ENCODE measurements around the gene GAB1.

Gene GAB1

DNA sequence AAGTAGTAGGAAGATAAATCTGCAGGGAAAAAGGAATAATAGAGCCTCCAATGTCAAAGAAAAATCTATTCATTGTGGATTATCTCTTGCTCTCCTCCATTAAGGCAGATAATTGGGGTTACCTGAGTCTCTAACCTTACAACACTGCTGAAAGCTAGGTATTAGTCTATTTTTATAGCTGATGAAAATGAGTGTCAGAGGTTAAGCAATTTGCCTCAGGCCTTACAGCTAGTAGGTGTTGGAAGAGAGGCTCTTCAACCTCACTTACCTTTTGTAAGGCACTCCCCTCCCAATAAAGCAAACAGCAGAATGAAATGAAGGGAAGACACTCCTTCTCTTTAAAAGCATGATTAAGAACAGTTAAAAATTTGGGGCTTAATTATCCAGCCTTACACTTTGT is 45.4 kb upstream of the GAB1 start:
- no peak overlapping the region for H3K9ac ChIP-seq (ENCODE audit: low read length)
- H2BK120ac ChIP-seq (ENCODE audit: insufficient read depth, low read length, poor library complexity): no peak overlapping the region
- H3K79me2 ChIP-seq (ENCODE audit: control insufficient read depth, insufficient read depth, low read length, poor library complexity): no peaks in the 10 kb centered on the region
- no peaks in the 10 kb centered on the region for H3K36me3 ChIP-seq (ENCODE audit: control insufficient read depth in 1 of 2, insufficient read depth in 2 of 2, low read length in 2 of 2)
- no peaks in the 10 kb centered on the region for H3K79me1 ChIP-seq (ENCODE audit: low read length)
- no peak overlapping the region for H3K14ac ChIP-seq (ENCODE audit: low read length)
- no peak overlapping the region for H3K4ac ChIP-seq (ENCODE audit: low read depth, low read length)
- H3K4me1 ChIP-seq (ENCODE audit: control insufficient read depth in 1 of 2, insufficient read depth in 2 of 2, low read length in 2 of 2): peaks cover 0 to 3% of the 10 kb centered on the region in 2 experiments
- H2BK5ac ChIP-seq (ENCODE audit: low read depth, low read length, poor library complexity): no peak overlapping the region
- H2AFZ ChIP-seq (ENCODE audit: insufficient read depth, low read length, poor library complexity): no peak overlapping the region
- H4K12ac ChIP-seq (ENCODE audit: low read depth, low read length): no peak overlapping the region
- no peak for DNase-seq
- no peak overlapping the region for H3K27ac ChIP-seq (ENCODE audit: low read depth, low read length)
- H3K27me3 ChIP-seq (ENCODE audit: insufficient read depth, low read length): no peaks in the 10 kb centered on the region
- H2BK12ac ChIP-seq (ENCODE audit: low read length): no peak overlapping the region
- no peak overlapping the region for H4K8ac ChIP-seq (ENCODE audit: low read depth, low read length)
- H3K18ac ChIP-seq (ENCODE audit: low read length): no peak overlapping the region
- H2AK5ac ChIP-seq (ENCODE audit: low read length): no peak overlapping the region
- H3K4me3 ChIP-seq (ENCODE audit: low read depth, low read length): no peak overlapping the region
- H3K9me3 ChIP-seq (ENCODE audit: insufficient read depth, low read depth, low read length): no peaks in the 10 kb centered on the region
- no peak overlapping the region for H4K91ac ChIP-seq (ENCODE audit: low read depth, low read length)
- H3K23ac ChIP-seq (ENCODE audit: low read length): no peak overlapping the region
- H3K4me2 ChIP-seq (ENCODE audit: low read length): no peak overlapping the region

DNA sequence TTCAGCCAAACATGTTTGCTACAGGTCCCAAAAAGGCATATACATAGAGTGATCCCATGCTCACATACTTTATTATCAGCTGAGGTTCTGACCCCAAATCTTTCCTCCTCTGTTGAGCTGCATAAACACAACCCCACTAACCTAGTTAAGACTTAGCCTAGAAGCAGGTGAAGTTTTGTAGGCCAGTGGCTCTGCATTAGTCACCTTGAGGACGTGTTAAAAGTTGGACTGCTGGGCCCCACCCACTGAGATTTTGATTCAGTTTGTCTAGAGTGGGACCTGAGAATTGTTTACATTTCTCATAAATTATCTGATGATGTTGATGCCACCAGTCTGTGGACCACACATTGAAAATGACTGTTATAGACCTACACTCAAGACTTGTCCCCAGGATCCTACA is 43.8 kb upstream of the GAB1 start:
- Histone ChIP-seq H2BK5ac (ENCODE audit: low read depth, low read length, poor library complexity) (no peak overlapping the region), H3K18ac (ENCODE audit: low read length) (no peak overlapping the region), H3K4me2 (ENCODE audit: low read length) (no peak overlapping the region), H3K14ac (ENCODE audit: low read length) (no peak overlapping the region), H3K27me3 (ENCODE audit: insufficient read depth, low read length) (no peaks in the 10 kb centered on the region), H3K27ac (ENCODE audit: low read depth, low read length) (no peak overlapping the region), H3K9ac (ENCODE audit: low read length) (no peak overlapping the region), H2BK120ac (ENCODE audit: insufficient read depth, low read length, poor library complexity) (no peak overlapping the region), H4K8ac (ENCODE audit: low read depth, low read length) (no peak overlapping the region), H4K91ac (ENCODE audit: low read depth, low read length) (no peak overlapping the region), H3K9me3 (ENCODE audit: insufficient read depth, low read depth, low read length) (no peaks in the 10 kb centered on the region), H4K12ac (ENCODE audit: low read depth, low read length) (no peak overlapping the region), H2AK5ac (ENCODE audit: low read length) (no peak overlapping the region), H2BK12ac (ENCODE audit: low read length) (no peak overlapping the region), H3K23ac (ENCODE audit: low read length) (no peak overlapping the region), H3K4ac (ENCODE audit: low read depth, low read length) (no peak overlapping the region), H3K36me3 (ENCODE audit: control insufficient read depth in 1 of 2, insufficient read depth in 2 of 2, low read length in 2 of 2) (no peaks in the 10 kb centered on the region), H3K4me1 (ENCODE audit: control insufficient read depth in 1 of 2, insufficient read depth in 2 of 2, low read length in 2 of 2) (no peaks in the 10 kb centered on the region), H3K79me1 (ENCODE audit: low read length) (no peaks in the 10 kb centered on the region), H3K79me2 (ENCODE audit: control insufficient read depth, insufficient read depth, low read length, poor library complexity) (no peaks in the 10 kb centered on the region), H3K4me3 (ENCODE audit: low read depth, low read length) (no peak overlapping the region), H2AFZ (ENCODE audit: insufficient read depth, low read length, poor library complexity) (no peak overlapping the region)
- DNase-seq: no peak
- no CpG with 5 or more reads among the region's 1 CpG for WGBS (ENCODE audit: extremely low coverage, insufficient coverage, insufficient read length)

DNA sequence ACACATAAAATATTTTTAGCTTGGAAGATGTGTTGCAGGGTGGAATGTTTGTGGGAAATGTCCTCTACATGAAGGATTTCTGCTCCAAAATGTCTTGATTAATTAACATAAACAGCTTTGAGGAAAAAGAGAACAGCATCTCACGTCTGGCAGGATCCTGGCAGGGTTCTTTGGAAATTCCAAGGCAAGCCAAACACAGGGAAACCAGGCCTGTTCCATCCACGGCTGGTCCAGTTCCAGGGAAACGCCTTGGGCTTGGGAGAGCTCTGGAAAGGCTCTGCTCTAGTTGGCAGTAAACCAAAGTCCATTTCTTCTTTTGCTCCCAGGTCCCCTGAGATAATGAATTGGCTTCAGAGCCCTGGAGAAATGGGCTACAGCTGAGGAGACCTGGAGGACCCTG is 42.4 kb upstream of the GAB1 start:
- no peaks in the 10 kb centered on the region for H3K4me1 ChIP-seq (ENCODE audit: control insufficient read depth in 1 of 2, insufficient read depth in 2 of 2, low read length in 2 of 2)
- no peak overlapping the region for H2BK12ac ChIP-seq (ENCODE audit: low read length)
- H3K4ac ChIP-seq (ENCODE audit: low read depth, low read length): no peak overlapping the region
- no peak overlapping the region for H3K4me2 ChIP-seq (ENCODE audit: low read length)
- H3K9me3 ChIP-seq (ENCODE audit: insufficient read depth, low read depth, low read length): no peaks in the 10 kb centered on the region
- H3K18ac ChIP-seq (ENCODE audit: low read length): no peak overlapping the region
- H4K91ac ChIP-seq (ENCODE audit: low read depth, low read length): no peak overlapping the region
- no peaks in the 10 kb centered on the region for H3K79me2 ChIP-seq (ENCODE audit: control insufficient read depth, insufficient read depth, low read length, poor library complexity)
- H3K14ac ChIP-seq (ENCODE audit: low read length): no peak overlapping the region
- no CpG with 5 or more reads among the region's 3 CpGs for WGBS (ENCODE audit: extremely low coverage, insufficient coverage, insufficient read length)
- no peak overlapping the region for H3K4me3 ChIP-seq (ENCODE audit: low read depth, low read length)
- no peak overlapping the region for H2BK120ac ChIP-seq (ENCODE audit: insufficient read depth, low read length, poor library complexity)
- no peak overlapping the region for H3K23ac ChIP-seq (ENCODE audit: low read length)
- H2BK5ac ChIP-seq (ENCODE audit: low read depth, low read length, poor library complexity): no peak overlapping the region
- H3K79me1 ChIP-seq (ENCODE audit: low read length): no peaks in the 10 kb centered on the region
- H4K12ac ChIP-seq (ENCODE audit: low read depth, low read length): no peak overlapping the region
- no peak overlapping the region for H3K27ac ChIP-seq (ENCODE audit: low read depth, low read length)
- H3K9ac ChIP-seq (ENCODE audit: low read length): no peak overlapping the region
- no peak for DNase-seq
- no peaks in the 10 kb centered on the region for H3K36me3 ChIP-seq (ENCODE audit: control insufficient read depth in 1 of 2, insufficient read depth in 2 of 2, low read length in 2 of 2)
- H2AK5ac ChIP-seq (ENCODE audit: low read length): no peak overlapping the region
- H4K8ac ChIP-seq (ENCODE audit: low read depth, low read length): no peak overlapping the region
- no peak overlapping the region for H2AFZ ChIP-seq (ENCODE audit: insufficient read depth, low read length, poor library complexity)
- no peaks in the 10 kb centered on the region for H3K27me3 ChIP-seq (ENCODE audit: insufficient read depth, low read length)

DNA sequence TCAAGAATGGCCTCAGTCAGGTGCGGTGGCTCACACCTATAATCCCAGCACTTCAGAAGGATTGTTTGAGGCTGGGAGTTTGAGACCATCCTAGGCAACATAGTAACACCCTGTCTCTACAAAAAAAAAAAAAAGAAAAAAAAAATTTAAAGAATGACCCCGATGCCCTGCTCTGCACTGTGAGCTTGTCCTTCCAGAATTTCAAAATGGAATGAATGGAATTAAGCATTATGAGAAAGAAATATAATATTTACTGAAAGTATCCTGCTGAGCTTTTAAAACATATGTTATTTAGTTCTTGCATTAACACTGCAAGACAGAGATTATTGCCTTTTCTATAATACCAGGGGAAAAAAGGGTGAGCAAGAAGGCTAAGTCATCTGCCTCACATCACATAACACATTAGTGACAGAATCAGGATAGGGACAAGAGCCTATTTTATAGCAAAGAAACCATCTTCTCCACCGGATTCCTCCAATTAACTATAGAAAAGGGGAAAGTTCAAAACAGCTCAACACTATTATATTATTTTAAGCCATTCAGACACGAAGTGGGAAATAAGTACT is 41.9 kb upstream of the GAB1 start:
- H2AK5ac ChIP-seq (ENCODE audit: low read length): no peak overlapping the region
- H3K4ac ChIP-seq (ENCODE audit: low read depth, low read length): no peak overlapping the region
- no peak overlapping the region for H2BK120ac ChIP-seq (ENCODE audit: insufficient read depth, low read length, poor library complexity)

More for the DNA sequence above, 41.9 kb upstream of the GAB1 start:
- no CpG with 5 or more reads among the region's 4 CpGs for WGBS (ENCODE audit: extremely low coverage, insufficient coverage, insufficient read length)
- Histone ChIP-seq H2BK5ac (ENCODE audit: low read depth, low read length, poor library complexity) (no peak overlapping the region), H3K79me1 (ENCODE audit: low read length) (no peaks in the 10 kb centered on the region), H3K27ac (ENCODE audit: low read depth, low read length) (no peak overlapping the region), H2BK12ac (ENCODE audit: low read length) (no peak overlapping the region), H3K4me1 (ENCODE audit: control insufficient read depth in 1 of 2, insufficient read depth in 2 of 2, low read length in 2 of 2) (no peaks in the 10 kb centered on the region), H4K12ac (ENCODE audit: low read depth, low read length) (no peak overlapping the region), H3K4me3 (ENCODE audit: low read depth, low read length) (no peak overlapping the region), H3K9ac (ENCODE audit: low read length) (no peak overlapping the region), H3K18ac (ENCODE audit: low read length) (no peak overlapping the region), H3K4me2 (ENCODE audit: low read length) (no peak overlapping the region), H3K14ac (ENCODE audit: low read length) (no peak overlapping the region), H2AFZ (ENCODE audit: insufficient read depth, low read length, poor library complexity) (no peak overlapping the region), H3K23ac (ENCODE audit: low read length) (no peak overlapping the region), H4K8ac (ENCODE audit: low read depth, low read length) (no peak overlapping the region), H4K91ac (ENCODE audit: low read depth, low read length) (no peak overlapping the region), H3K9me3 (ENCODE audit: insufficient read depth, low read depth, low read length) (no peaks in the 10 kb centered on the region), H3K36me3 (ENCODE audit: control insufficient read depth in 1 of 2, insufficient read depth in 2 of 2, low read length in 2 of 2) (no peaks in the 10 kb centered on the region), H3K79me2 (ENCODE audit: control insufficient read depth, insufficient read depth, low read length, poor library complexity) (no peaks in the 10 kb centered on the region), H3K27me3 (ENCODE audit: insufficient read depth, low read length) (no peaks in the 10 kb centered on the region)
- peak in 1 of 2 donors; percentile 67 for DNase-seq
